ENCODE measurements around the gene PXMP4. TPM values are rescaled to one million over a fixed set of nuclear protein-coding genes. Genes with fewer than 3 reads are reported as not detected.
A peak's percentile ranks its signal among the peaks of the same experiment; 100 is the strongest.

Gene PXMP4
- total RNA-seq, 1 donor from 2014 or later = 35.6 TPM

DNA sequence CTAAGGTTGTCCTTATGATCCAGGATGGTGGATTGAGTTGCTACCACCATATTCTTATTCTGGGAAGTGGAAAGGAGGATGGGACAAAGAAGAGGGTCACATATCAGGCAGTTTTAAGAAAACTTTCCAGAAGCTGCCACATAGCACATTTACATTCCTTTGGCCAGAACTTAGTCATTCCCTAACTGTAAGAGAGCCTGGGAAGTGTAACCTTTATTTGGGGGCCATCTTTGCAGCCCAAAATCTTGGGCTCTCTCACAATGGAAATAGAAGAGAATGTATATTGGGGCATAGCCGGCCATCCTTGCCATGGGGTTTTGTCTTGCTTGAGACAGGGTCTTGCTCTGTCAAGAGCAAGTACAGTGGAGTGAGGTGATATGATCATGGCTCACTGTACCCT is 20.1 kb upstream of the PXMP4 start:
- no peak overlapping the region for H3K4me3 ChIP-seq
- no peaks in the 10 kb centered on the region for H3K4me1 ChIP-seq
- H3K27ac ChIP-seq = no peak overlapping the region
- H3K9me3 ChIP-seq = peaks cover 10% of the 10 kb centered on the region
- DNase-seq = no peak
- intact Hi-C loops (cut with DNase I) = no loop called here
- H3K36me3 ChIP-seq = no peaks in the 10 kb centered on the region
- no peak for ATAC-seq
- TF ChIP-seq, protein P1, sequence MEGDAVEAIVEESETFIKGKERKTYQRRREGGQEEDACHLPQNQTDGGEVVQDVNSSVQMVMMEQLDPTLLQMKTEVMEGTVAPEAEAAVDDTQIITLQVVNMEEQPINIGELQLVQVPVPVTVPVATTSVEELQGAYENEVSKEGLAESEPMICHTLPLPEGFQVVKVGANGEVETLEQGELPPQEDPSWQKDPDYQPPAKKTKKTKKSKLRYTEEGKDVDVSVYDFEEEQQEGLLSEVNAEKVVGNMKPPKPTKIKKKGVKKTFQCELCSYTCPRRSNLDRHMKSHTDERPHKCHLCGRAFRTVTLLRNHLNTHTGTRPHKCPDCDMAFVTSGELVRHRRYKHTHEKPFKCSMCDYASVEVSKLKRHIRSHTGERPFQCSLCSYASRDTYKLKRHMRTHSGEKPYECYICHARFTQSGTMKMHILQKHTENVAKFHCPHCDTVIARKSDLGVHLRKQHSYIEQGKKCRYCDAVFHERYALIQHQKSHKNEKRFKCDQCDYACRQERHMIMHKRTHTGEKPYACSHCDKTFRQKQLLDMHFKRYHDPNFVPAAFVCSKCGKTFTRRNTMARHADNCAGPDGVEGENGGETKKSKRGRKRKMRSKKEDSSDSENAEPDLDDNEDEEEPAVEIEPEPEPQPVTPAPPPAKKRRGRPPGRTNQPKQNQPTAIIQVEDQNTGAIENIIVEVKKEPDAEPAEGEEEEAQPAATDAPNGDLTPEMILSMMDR (IDR thresholded peaks at IDR 0.05) = no peak
- H3K27me3 ChIP-seq = no peaks in the 10 kb centered on the region

DNA sequence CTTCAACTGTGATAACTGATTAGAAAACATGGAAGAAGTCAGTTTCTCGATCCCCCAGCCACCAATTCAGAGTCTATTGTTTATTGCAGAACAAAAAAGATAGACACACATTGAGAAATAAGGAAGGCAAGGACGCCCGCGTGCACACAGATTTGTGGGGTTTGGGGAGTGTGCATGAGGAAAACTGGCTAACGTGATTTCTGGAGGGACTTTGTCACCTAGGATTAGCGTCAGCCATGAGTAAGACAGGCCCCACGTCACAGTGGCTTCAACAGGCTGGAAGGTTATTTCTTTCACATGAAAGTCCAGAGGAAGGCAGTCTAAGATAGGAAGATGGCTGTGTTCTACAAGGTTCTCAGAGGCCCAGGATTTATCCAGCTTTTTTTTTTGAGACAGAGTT is 19.4 kb upstream of the PXMP4 start:
- H3K36me3 ChIP-seq = no peaks in the 10 kb centered on the region
- H3K4me1 ChIP-seq = peaks cover 2% of the 10 kb centered on the region
- ATAC-seq = no peak
- TF ChIP-seq, protein P1 (IDR thresholded peaks at IDR 0.05) = no peak
- no peak for DNase-seq
- H3K4me3 ChIP-seq = no peak overlapping the region
- H3K9me3 ChIP-seq = peaks cover 10% of the 10 kb centered on the region
- no peaks in the 10 kb centered on the region for H3K27me3 ChIP-seq
- no peak overlapping the region for H3K27ac ChIP-seq
- intact Hi-C loops (cut with DNase I) = no loop called here

DNA sequence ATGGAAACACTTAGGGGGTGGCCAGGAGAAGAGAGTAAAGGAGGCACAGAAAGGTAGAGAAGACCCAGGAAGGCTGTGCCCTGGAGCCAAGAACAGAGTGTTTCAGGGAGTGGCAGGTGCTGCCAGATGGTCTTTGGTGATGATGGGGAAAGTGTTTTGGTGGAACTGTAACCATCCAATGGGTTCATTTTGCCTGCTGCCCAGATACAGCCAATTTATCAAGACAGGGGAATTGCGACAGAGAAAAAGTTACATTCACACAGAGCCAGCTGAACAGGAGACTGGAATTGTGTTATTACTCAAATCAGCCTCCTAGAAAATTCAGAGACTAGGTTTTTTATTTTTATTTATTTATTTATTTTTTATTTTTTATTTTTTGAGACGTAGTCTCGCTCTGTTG is 16.9 kb upstream of the PXMP4 start:
- intact Hi-C loops (cut with DNase I) = no loop called here
- H3K4me3 ChIP-seq = no peak overlapping the region

DNA sequence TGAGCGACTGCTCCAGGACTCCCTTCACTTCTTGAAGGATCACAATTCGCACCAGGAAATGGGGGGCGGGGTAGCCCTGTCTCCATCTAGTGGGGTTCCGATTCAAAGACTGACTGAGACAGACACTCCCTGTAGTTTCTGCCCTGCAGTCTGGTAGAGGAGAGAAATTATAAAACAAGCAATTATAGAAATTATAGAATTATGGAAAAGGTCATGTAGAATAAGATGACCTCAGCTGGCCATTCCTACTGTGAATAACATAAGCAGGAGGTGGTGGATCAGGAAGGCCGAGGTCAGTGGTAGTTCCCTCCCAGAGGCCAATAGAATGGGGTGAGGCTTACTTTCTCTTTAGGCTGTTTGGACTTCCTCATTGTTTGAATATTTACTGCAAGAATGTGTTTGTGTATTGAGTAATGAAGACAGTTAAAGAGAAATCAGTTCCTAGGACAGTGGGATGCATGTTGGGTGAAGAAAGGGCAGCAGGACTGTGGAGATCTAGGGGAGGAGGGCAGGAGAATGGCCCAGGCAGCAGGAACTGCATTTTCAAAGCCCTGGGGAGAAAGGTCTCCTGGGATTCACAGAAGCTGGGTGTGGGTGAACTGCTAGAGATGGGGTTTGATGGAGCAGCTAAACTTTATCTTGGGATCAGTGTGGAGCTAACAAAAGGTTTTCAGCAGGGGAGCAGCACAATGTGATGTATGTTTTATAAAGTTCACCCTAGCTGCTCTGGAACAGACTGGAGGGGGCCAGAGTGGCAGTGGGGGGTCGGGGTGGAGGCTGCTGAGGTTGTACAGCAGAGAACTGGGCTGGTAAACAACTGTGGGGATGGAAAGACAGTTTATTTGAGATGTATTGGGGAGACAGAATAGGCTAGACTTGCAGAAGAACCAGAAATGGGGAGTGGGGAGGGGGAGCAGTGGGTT is 13.8 kb upstream of the PXMP4 start:
- no peaks in the 10 kb centered on the region for H3K36me3 ChIP-seq
- DNase-seq (no peak), ATAC-seq (peak; percentile 65)
- peaks cover 10% of the 10 kb centered on the region for H3K9me3 ChIP-seq
- H3K27me3 ChIP-seq = no peaks in the 10 kb centered on the region
- H3K4me3 ChIP-seq = peak overlapping the region; percentile 69
- H3K4me1 ChIP-seq = peaks cover 19% of the 10 kb centered on the region
- TF ChIP-seq, protein P1 (IDR thresholded peaks at IDR 0.05) = peak; percentile 6
- intact Hi-C loops (cut with DNase I) = no loop called here
- H3K27ac ChIP-seq = peak overlapping the region; percentile 93

More for the DNA sequence above, 16.9 kb upstream of the PXMP4 start:
- Histone ChIP-seq H3K27ac (no peak overlapping the region), H3K9me3 (peaks cover 10% of the 10 kb centered on the region), H3K4me1 (peaks cover 19% of the 10 kb centered on the region), H3K27me3 (no peaks in the 10 kb centered on the region), H3K36me3 (no peaks in the 10 kb centered on the region)
- TF ChIP-seq, protein P1 (IDR thresholded peaks at IDR 0.05) = no peak
- no peak for ATAC-seq
- no peak for DNase-seq

DNA sequence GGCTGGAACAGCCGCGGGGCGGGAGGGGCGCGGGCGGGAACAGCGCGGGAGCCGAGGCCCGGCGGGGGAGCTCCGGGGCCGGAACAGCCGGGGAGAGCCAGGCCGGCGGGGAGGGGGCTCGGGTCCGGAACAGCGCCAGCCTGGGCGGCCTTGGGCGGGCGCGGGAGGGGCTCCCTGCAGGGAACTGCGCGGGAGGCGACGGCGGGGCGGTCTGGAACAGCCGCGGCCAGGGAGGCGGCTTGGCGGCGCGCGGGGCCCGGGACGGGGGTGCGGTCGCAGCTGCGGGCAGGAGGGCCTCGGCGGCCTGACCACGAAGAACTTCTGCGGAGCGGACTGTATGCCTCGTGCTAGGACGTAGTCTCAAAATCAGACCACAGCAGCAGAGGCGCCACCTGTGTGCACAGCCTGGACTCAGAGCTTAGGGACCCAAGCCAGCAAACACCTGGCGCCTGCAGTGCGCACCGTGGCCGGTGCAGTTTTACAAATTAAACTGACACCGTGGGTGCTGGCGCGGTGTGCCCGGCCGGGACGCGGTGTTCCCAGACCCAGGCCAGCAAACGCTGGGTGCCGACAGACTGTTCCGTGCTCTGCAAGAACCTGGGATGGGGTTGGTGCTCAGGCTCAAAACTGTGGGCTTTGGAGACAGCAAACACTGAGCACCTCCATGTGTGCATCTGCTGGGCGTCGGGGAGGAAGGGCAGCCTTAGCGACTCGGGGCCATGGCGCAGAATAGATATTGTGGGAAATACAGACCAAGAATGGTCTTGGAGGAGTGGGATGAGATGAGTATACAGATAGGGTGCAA is 12.3 kb upstream of the PXMP4 start:
- intact Hi-C loops (cut with DNase I) = no loop called here
- Histone ChIP-seq H3K36me3 (no peaks in the 10 kb centered on the region), H3K4me1 (peaks cover 19% of the 10 kb centered on the region), H3K9me3 (peaks cover 10% of the 10 kb centered on the region), H3K4me3 (peak overlapping the region; percentile 69), H3K27ac (peak overlapping the region; percentile 93), H3K27me3 (no peaks in the 10 kb centered on the region)
- TF ChIP-seq, protein P1 (IDR thresholded peaks at IDR 0.05) = no peak
- ATAC-seq (peak; percentile 91), DNase-seq (peak; percentile 96)

Measured in upper lobe of right lung (tissue), 1 donor.